HG02973 (cell line): Measurements from ENCODE around the gene PRKAG2.

Experiments
- ATAC-seq: cut with Tn5 transposase; IDR thresholded peaks from one replicate; pipeline ENCODE4 v1.9.1; 2021; ENCODE audit warnings: moderate library complexity; ENCODE audit not compliant: unreplicated experiment

The PRKAG2 gene

DNA sequence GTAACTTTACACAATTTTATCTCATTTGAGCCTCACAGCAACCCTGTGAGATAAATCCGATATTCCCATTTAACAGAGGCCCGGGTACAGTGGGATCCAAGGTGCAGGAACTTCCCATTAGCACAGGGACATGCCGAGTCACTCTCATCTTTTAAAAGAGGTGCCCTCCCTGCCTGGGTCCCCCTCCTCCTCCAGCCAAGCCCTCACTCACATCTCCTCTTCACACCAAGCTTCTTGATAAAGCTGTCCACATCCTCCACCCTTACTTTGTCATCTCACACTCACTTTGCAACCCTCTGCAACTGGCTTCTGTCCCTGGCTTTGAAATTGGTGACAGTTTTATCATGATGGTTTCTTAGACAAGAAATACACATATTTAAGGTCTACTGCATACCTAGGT is 212.6 kb downstream of the PRKAG2 start:
- no peak for ATAC-seq

DNA sequence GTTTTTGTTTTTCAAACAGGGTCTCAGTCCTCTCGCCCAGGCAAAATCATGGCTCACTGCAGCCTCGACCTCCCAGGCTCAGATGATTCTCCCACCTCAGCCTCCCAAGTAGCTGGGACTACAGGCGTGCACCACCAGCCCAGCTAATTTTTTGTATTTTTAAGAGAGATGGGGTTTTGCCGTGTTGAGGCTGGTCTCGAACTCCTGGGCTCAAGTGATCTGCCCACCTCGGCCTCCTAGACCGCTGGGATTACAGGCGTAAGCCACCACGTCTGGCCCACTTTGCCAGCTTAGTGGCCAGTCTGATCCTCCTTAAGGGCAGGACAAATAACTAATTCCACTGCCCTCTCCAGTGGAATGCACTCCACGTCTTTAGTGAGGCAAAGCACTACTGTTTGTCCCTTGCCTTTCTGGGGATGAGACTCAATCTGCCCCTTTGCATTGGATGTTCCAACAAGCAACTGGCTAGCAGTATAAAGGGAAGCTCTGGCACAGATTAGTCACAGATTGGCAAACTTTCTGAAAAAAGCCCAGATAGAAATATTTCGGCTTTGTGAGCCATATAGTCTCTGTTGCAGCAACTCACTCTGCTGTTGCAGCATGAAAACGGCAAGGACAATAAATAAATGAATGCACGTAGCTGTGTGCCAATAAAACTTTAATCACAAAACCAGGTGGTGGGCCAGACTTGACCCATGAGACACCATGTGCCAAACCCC is 213.4 kb downstream of the PRKAG2 start:
- no peak for ATAC-seq

DNA sequence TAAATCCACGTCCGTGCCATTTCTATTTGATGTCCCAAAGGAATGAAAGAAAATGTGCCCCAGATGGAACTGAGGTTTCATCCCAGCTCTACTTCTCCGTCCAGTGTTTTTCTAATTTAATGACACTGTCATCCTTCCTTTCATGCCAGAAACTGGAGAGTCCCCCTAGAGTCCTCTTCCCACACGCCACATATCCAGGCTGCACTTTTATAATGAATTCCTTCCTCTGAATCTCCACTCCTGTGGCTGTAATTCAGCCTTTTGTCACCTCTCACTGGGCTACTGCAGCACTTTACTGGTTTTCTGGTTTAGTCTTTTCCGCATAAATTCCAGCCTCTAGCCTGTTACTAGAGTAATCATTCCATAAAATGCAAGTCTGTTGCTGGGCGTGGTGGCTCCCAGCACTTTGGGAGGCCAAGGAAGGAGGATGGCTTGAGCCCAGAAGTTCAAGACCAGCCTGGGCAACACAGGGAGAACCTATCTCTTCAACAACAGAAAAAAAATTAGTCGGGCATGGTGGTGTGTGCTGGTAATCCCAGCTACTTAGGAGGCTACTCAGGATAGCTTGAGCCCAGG is 214.6 kb downstream of the PRKAG2 start:
- no peak for ATAC-seq

GRCh38 chr7:151661587-151661986 is 215.3 kb downstream of the PRKAG2 start:
- no peak for ATAC-seq

GRCh38 chr7:151660141-151660540 is 216.8 kb downstream of the PRKAG2 start:
- ATAC-seq: no peak

- no peak for ATAC-seq
Measured at GRCh38 chr7:151659219-151659618, 217.7 kb downstream of the PRKAG2 start.

DNA sequence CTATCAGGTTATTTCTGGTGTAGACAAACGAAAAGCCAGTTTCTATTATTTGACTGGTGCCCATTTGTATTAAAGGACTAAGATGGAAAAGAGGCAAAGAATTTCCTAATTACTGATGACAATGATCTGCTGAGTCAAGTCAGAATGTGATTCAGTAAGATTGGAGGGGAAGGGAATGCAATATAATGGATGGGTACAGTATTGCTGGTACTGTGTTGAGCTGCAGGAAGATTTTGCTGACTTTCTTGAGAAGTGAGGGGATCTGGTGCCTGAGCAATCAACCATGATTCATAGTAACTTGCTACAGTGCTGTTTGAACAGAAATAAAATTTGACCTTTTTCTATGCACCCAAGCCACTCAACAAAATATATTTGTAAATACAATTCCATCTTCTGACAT is 218.1 kb downstream of the PRKAG2 start:
- ATAC-seq: no peak

DNA sequence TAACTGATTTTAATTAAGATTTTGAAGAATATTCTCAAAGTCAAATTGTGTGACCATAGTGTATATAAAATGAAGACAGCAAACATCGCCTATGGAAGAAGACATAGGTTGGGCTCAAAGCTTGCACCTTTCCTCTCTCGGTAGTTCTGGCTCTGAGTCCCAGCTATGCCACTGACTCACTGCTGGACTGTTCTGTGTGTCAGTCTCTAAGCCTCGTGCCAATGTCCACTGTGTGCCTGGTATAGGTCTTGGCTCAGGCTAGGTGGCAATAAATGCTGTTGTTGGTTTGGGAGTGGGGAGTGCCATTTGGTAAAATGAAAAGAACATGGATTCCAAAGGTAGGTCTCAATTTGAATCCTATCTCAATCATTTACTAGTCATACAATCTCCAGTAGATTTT is 219.7 kb downstream of the PRKAG2 start:
- ATAC-seq: no peak

GRCh38 chr7:151655555-151655954 is 221.4 kb downstream of the PRKAG2 start:
- no peak for ATAC-seq

DNA sequence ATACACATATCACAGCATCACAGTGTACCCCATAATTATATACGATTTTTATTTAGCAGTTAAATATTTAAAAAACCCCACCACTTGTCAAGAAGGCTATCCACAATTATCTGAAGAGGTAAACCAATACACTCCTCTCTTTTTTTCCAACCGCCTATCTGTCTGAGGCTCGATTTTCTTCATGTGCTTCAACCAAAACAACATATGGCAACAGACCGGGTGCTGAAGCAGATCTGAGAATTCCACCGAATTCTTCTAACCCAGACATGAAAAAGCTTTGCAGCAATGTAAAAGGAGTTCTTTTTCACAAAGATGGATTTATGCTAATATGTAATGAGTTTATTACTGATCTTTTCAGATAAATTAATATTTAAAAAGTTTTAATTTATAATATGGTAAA is 224.8 kb downstream of the PRKAG2 start:
- ATAC-seq: no peak

- no peak for ATAC-seq
Measured at GRCh38 chr7:151650161-151650560, 226.8 kb downstream of the PRKAG2 start.

GRCh38 chr7:151648429-151648828 is 228.5 kb downstream of the PRKAG2 start:
- no peak for ATAC-seq

DNA sequence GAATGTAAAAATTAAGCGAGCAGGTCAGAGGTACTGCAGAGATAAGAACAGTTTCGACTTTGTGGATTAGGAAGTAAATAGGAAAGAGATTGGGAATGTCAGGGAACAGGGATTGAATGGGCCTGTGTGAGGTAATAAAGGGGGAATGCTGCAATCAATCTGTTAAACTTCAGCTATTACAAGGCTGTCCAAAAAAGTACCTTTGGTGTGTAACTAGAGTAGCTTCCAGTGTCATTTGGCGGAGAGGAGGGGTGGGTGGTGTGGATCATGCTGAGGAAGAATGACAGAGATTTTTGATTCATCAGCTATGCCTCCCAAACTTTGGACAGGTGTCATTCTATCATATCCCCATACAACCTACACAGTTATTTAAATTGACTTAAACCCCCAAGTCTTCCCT is 229.0 kb downstream of the PRKAG2 start:
- no peak for ATAC-seq

DNA sequence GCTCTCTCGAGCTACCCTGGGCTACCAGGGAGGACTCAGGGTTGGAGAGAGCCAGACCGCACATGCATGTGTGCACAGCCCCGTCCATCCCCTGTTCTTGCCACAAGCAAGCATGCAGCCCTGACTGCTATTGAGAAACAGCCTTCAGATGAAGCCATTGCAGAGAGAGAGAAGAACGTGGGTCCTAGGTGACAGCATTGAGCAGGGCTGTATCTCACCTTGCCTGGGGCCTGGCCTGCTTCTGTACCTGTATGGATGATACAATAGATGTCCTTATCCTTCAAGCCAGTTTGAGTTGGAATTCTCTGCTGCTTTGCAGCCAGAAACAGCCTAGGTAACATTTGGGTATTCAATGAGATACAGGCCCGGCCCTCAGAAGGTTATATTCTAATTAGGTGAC is 229.9 kb downstream of the PRKAG2 start:
- ATAC-seq: no peak

DNA sequence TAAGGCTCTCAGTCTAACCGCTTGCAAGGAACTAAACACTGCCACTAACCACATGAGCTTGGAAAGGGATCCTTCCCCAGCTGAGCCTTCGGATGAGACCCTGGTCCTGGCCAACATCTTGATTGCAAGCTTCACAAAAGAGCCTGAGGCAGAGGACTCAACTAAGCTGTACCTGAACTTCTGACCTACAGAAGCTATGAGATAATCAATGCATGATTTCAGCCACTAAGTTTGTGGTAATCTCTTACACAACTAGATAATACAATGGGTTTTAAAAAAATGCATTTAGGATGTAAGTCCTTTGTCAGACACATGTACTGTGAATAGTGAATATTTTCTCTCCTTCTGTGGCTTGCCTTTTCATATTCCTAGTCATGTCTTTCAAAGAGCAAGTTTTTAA is 231.6 kb downstream of the PRKAG2 start:
- ATAC-seq: no peak

GRCh38 chr7:151644554-151644953 is 232.4 kb downstream of the PRKAG2 start:
- ATAC-seq: no peak

GRCh38 chr7:151642746-151643145 is 234.2 kb downstream of the PRKAG2 start:
- no peak for ATAC-seq

- ATAC-seq: no peak
Measured at GRCh38 chr7:151641587-151641986, 235.3 kb downstream of the PRKAG2 start.

DNA sequence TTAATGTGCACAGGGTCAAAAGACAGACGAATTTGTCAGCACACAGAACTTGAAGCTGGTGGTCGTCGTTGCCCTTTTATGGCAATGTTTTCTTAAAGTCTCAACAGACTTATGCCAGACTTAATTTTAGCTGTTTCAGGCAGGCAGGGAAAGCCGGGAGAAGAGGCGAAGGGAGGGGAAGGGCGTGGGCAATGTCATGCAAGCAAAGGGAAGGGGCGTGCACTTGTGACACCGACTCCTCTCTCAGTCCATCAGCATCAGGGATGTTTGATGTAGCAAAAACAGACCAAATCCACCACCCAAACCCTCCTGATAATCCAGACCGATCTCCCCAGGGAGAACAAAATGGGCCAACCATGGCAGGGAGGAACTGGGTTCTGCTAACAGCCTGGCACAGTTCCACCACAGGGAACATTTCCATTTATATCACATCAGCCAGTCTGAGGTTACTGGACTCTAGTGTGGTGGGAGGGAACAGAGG is 239.1 kb downstream of the PRKAG2 start:
- no peak for ATAC-seq

DNA sequence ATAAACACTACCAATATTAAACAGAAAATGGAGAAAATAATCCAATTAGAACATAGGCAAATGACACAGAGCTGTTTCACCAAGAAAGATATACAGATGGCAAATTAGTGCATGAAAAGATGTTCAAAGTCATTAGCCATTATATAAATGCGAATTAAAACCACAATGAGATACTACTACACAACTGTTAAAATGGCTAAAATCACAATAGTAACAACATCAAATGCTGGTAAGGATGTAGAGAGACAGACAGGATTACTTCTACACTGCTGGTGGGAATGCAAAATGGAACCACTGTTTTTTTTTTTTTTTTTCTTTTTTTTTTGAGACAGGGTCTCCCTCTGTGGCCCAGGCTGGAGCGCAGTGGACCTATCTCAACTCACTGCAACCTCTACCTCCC is 242.3 kb downstream of the PRKAG2 start:
- no peak for ATAC-seq

DNA sequence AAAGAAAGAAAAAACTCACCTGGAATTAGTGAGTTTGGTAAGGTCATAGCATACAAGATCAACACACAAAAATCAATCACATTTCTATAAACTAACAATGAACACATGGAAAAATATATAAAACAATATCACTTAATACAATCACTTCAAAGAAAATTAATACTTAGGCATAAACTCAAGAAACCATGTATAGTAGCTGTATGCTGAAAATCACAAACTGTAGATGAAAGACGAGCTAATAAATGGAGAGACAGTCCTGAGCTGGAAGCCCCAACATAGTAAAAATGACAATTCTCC is 243.5 kb downstream of the PRKAG2 start:
- ATAC-seq: no peak

DNA sequence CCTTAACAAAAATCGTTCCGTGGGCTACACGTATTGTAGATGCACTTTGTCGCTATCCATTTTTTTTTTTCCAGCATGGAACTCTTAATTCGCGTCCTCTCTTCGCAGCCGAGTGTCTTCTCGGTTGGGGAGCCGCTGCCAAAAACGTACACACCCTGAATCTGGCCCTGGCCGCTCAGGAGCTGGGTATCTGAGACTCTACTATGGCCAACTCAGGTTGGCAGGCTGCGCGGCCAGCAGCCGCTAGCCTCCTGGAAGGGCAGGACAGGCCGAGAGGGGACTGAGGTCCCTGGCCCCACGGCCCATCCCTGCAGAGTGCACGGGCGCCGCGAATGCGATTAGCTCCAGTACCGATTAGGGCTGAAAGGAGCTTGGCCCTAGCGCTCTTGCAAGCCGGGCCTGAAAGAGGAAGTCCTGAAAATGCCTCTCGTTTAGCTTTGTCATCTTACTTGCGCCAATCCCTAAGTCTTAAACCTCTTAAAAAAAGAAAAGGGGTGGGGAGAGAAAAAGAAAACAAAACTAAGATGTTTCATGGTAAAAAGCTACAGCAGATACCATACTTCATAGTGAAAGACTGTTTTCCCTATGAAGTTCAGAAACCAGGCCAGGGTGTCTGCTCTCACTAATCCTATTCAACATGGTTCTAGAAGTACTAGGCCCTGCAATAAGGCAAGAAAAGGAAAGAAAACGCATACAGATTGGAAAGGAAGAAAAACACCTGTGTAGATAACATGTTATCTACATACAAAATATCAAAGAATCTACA is 244.0 kb downstream of the PRKAG2 start:
- peak; percentile 61 for ATAC-seq
